Measurements from ENCODE around the gene PROKR1. TPM values are rescaled to one million over a fixed set of nuclear protein-coding genes. Genes with fewer than 3 reads are reported as not detected.

Gene PROKR1
- polyA plus RNA-seq, 1 donor (not counting 4 experiments of a cell fraction or from before 2014, with no cell fraction given) = not detected

DNA sequence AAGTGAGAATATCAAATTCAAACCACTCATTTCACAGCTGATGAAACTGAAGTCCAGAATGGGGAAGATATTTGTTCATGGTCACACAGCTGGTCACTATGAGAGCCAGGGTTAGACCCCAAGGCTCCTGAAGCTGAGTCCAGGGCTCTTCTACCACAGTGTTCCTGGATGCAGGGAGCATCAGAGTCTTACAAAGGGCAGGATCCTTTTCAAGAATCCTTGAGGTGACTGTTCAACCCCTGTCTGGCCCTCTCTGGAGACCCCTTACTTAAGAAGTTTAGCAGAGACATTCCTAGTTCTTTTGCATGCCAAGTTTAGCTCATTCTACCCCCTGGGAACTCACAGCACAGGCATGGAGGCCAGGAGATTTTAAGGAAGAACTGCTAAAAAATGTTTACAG is 15.7 kb downstream of the PROKR1 start:
- no peak overlapping the region for H3K27ac ChIP-seq (ENCODE audit: control insufficient read depth, insufficient read depth, low read length)
- no peak for FAIRE-seq
- H3K27me3 ChIP-seq (ENCODE audit: control insufficient read depth, extremely low read depth, insufficient read depth, low read length) = peaks cover 7% of the 10 kb centered on the region
- no peak overlapping the region for H2AFZ ChIP-seq (ENCODE audit: control insufficient read depth, low read length)
- H4K20me1 ChIP-seq (ENCODE audit: control insufficient read depth, extremely low read depth, insufficient read depth, low read length) = no peaks in the 10 kb centered on the region
- TF ChIP-seq, protein P1, sequence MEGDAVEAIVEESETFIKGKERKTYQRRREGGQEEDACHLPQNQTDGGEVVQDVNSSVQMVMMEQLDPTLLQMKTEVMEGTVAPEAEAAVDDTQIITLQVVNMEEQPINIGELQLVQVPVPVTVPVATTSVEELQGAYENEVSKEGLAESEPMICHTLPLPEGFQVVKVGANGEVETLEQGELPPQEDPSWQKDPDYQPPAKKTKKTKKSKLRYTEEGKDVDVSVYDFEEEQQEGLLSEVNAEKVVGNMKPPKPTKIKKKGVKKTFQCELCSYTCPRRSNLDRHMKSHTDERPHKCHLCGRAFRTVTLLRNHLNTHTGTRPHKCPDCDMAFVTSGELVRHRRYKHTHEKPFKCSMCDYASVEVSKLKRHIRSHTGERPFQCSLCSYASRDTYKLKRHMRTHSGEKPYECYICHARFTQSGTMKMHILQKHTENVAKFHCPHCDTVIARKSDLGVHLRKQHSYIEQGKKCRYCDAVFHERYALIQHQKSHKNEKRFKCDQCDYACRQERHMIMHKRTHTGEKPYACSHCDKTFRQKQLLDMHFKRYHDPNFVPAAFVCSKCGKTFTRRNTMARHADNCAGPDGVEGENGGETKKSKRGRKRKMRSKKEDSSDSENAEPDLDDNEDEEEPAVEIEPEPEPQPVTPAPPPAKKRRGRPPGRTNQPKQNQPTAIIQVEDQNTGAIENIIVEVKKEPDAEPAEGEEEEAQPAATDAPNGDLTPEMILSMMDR (optimal IDR thresholded peaks at IDR 0.05 in 1 of 3, IDR thresholded peaks at IDR 0.05 in 1 of 3, conservative IDR thresholded peaks at IDR 0.05 in 1 of 3; ENCODE audit: extremely low read depth in 1 of 3, insufficient read depth in 2 of 3, low read length in 3 of 3) = no peak
- no peaks in the 10 kb centered on the region for H3K79me2 ChIP-seq (ENCODE audit: control insufficient read depth, insufficient read depth, low read length)
- no peaks in the 10 kb centered on the region for H3K9me3 ChIP-seq (ENCODE audit: control insufficient read depth, low read depth, low read length)
- H3K4me3 ChIP-seq (ENCODE audit: control insufficient read depth in 2 of 3, extremely low read depth in 1 of 3, insufficient read depth in 2 of 3, low read depth in 1 of 3, low read length in 3 of 3) = no peak overlapping the region
- no peak overlapping the region for H3K9ac ChIP-seq (ENCODE audit: control insufficient read depth, extremely low read depth, insufficient read depth, low read length)
- H3K4me2 ChIP-seq (ENCODE audit: control insufficient read depth, extremely low read depth, insufficient read depth, low read depth, low read length) = no peak overlapping the region
- no peaks in the 10 kb centered on the region for H3K36me3 ChIP-seq (ENCODE audit: control insufficient read depth in 2 of 2, extremely low read depth in 1 of 2, insufficient read depth in 2 of 2, low read length in 2 of 2)
- H3K9me1 ChIP-seq (ENCODE audit: control insufficient read depth, extremely low read depth, insufficient read depth, low read length) = no peaks in the 10 kb centered on the region
- dilution Hi-C loops (cut with MboI; ENCODE audit: extremely low pct_ligation_motif_present, low sequenced_read_pairs) = no loop called here
- H3K4me1 ChIP-seq (ENCODE audit: control insufficient read depth, extremely low read depth, insufficient read depth, low read length) = no peaks in the 10 kb centered on the region
- no peak for DNase-seq (ENCODE audit: low read depth, low spot score)

DNA sequence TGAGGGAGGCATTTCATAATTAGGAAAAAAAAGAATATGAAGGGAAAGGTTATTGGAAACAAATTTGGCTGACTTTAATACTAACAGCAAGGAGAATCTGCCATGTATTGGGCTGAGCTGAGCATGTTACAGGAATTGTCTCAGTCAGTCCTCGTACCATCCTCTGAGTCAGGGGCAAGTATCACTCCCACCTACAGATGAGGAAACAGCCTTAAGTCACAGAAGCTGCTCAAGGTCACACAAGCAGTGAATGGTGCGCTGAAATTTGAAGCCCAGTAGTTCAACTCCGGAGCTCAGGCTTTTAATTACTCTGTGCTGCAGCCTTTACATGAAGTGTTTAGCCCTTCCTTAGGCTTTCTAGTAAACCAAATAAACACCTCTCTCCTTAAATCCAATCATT is 17.3 kb downstream of the PROKR1 start:
- H3K27ac ChIP-seq (ENCODE audit: control insufficient read depth, insufficient read depth, low read length) = no peak overlapping the region
- no peaks in the 10 kb centered on the region for H3K4me1 ChIP-seq (ENCODE audit: control insufficient read depth, extremely low read depth, insufficient read depth, low read length)
- no peaks in the 10 kb centered on the region for H3K36me3 ChIP-seq (ENCODE audit: control insufficient read depth in 2 of 2, extremely low read depth in 1 of 2, insufficient read depth in 2 of 2, low read length in 2 of 2)
- no peak for DNase-seq (ENCODE audit: low read depth, low spot score)
- no peaks in the 10 kb centered on the region for H3K9me1 ChIP-seq (ENCODE audit: control insufficient read depth, extremely low read depth, insufficient read depth, low read length)
- H2AFZ ChIP-seq (ENCODE audit: control insufficient read depth, low read length) = no peak overlapping the region
- no peaks in the 10 kb centered on the region for H3K9me3 ChIP-seq (ENCODE audit: control insufficient read depth, low read depth, low read length)
- no peak overlapping the region for H3K9ac ChIP-seq (ENCODE audit: control insufficient read depth, extremely low read depth, insufficient read depth, low read length)
- H4K20me1 ChIP-seq (ENCODE audit: control insufficient read depth, extremely low read depth, insufficient read depth, low read length) = no peaks in the 10 kb centered on the region
- H3K4me3 ChIP-seq (ENCODE audit: control insufficient read depth in 2 of 3, extremely low read depth in 1 of 3, insufficient read depth in 2 of 3, low read depth in 1 of 3, low read length in 3 of 3) = no peak overlapping the region
- peaks cover 7% of the 10 kb centered on the region for H3K27me3 ChIP-seq (ENCODE audit: control insufficient read depth, extremely low read depth, insufficient read depth, low read length)
- peak; percentile 61 for FAIRE-seq
- TF ChIP-seq EZH2 (IDR thresholded peaks at IDR 0.05; ENCODE audit: low read length) = no peak
- TF ChIP-seq, protein P1 (optimal IDR thresholded peaks at IDR 0.05 in 1 of 3, IDR thresholded peaks at IDR 0.05 in 1 of 3, conservative IDR thresholded peaks at IDR 0.05 in 1 of 3; ENCODE audit: extremely low read depth in 1 of 3, insufficient read depth in 2 of 3, low read length in 3 of 3) = no peak
- H3K79me2 ChIP-seq (ENCODE audit: control insufficient read depth, insufficient read depth, low read length) = no peaks in the 10 kb centered on the region
- H3K4me2 ChIP-seq (ENCODE audit: control insufficient read depth, extremely low read depth, insufficient read depth, low read depth, low read length) = no peak overlapping the region
- dilution Hi-C loops (cut with MboI; ENCODE audit: extremely low pct_ligation_motif_present, low sequenced_read_pairs) = no loop called here
